Measurements from ENCODE around the gene ASB4.

ASB4 gene

DNA sequence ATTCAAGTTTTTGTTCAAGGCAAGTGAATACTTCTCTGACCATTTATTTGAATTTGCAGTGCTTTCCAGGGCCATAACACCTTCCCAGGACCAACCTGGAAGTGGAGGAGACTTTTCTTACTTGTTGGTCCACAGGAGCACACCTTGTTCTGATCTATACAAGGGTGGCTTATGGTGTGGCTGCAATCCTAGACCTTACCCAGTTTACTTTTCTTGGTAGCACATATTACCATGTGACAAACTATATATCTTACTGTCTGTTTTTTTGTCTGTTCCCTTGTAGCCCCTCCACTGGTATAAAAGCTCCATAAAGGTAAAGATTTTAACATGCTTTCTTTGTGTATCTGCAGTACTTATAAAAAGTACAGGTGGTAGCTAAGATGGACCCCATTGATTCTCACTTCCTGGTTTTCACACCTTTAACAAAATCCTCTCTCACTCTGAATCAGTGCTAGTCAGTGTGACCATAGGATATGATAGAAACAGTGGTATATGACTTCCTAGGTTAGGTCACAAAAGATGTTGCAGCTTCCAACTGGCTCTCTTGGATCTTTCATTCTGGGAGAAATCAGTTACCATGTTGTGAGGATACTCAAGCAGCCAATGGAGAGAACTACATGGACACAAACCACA, 5.6 kb upstream of the ASB4 start:
- FAIRE-seq (no peak), DNase-seq (ENCODE audit: insufficient read length, low spot score) (no peak)
- TF ChIP-seq, protein P1, sequence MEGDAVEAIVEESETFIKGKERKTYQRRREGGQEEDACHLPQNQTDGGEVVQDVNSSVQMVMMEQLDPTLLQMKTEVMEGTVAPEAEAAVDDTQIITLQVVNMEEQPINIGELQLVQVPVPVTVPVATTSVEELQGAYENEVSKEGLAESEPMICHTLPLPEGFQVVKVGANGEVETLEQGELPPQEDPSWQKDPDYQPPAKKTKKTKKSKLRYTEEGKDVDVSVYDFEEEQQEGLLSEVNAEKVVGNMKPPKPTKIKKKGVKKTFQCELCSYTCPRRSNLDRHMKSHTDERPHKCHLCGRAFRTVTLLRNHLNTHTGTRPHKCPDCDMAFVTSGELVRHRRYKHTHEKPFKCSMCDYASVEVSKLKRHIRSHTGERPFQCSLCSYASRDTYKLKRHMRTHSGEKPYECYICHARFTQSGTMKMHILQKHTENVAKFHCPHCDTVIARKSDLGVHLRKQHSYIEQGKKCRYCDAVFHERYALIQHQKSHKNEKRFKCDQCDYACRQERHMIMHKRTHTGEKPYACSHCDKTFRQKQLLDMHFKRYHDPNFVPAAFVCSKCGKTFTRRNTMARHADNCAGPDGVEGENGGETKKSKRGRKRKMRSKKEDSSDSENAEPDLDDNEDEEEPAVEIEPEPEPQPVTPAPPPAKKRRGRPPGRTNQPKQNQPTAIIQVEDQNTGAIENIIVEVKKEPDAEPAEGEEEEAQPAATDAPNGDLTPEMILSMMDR (IDR thresholded peaks at IDR 0.05; ENCODE audit: insufficient read depth, missing control alignments), result no peak

DNA sequence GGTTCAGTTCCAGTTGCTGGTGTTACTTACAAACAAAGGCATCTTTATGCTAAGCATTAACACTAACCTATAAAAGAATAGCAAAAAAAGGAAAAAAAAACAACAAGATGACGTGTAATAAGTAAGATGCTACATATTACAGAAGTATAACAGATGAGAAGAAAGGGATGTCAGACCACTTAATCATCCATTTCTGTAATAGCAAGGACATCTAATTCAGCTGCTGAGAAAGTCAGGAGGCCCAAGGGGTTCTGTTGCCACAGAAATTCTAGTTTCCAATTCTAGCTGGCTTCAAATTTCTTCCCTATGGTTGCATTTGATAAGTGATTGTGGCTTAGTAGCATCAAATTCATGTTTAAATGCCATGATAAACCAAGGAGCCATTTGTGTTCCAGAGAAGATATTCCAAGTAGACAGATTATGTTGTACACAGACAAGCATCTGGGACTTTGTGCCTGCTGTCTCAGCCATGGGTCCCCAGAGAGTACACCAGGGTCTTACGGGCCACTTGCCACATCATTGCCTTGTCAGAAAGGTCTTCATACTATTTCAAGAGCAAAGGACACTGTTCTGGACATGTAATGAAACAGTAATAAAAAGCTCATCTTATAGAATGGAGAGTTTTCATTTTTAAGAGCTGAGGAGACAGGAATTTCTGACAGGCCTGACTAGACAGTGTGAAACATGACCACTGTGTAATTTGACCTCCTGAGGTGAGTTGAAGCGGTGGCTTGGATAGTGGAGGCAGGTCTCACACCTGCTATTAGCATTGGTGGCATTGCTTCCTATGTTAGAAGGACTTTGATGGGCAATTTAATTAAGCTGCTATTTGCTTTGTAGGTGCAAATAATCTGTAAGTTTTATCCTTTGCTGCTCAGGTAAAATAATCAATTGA, 4.2 kb upstream of the ASB4 start:
- TF ChIP-seq, protein P1 (IDR thresholded peaks at IDR 0.05; ENCODE audit: insufficient read depth, missing control alignments), result no peak
- FAIRE-seq (peak; percentile 66), DNase-seq (ENCODE audit: insufficient read length, low spot score) (no peak)

DNA sequence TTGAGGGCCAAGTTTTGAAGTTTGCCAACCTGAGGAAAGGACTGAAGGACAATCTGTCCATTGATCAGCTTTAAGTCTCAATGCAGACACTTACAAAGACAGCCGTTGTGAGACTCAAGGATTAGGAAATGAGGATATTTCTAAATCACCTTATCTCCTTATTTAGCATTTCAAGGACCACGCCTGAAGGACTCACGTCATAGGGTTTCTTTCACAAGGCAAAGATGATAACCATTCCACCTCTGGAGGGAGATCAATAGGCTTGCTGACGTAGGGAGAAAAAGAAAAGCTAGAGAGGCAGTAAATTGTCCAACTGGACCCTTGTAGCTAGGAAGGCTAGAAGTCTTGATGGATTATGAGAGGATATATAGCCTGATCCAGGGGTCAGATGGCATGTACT, 3.3 kb upstream of the ASB4 start:
- FAIRE-seq (peak; percentile 93), DNase-seq (ENCODE audit: insufficient read length, low spot score) (no peak)
- TF ChIP-seq, protein P1 (IDR thresholded peaks at IDR 0.05; ENCODE audit: insufficient read depth, missing control alignments), result no peak

DNA sequence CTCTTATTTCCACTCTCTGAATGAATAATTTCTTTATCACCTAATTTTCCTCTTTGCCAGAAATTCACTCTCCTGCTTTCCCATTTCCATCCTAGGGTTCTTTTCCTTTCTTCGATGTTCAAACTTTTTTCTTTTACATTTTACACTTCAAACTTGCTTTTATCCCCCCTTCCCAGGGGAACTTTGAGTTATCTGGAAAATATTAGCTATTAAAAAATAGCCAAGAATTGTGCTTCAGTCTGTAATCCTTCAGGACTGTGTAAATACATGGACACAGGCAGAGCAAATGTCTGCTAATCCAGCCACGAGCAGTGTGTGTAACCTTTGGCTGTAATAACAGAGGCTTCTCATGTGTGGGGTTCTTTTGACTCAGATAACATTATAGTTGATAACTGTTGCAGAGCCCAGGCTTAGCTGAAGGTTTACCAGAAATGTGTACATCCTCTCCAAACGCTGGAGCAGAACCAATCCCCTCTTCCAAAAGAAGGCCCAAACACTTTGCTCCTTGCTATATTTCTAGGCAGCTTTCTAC, 4.6 kb downstream of the ASB4 start:
- DNase-seq (ENCODE audit: insufficient read length, low spot score), result no peak
- TF ChIP-seq, protein P1 (IDR thresholded peaks at IDR 0.05; ENCODE audit: insufficient read depth, missing control alignments), result no peak
- FAIRE-seq, result no peak

DNA sequence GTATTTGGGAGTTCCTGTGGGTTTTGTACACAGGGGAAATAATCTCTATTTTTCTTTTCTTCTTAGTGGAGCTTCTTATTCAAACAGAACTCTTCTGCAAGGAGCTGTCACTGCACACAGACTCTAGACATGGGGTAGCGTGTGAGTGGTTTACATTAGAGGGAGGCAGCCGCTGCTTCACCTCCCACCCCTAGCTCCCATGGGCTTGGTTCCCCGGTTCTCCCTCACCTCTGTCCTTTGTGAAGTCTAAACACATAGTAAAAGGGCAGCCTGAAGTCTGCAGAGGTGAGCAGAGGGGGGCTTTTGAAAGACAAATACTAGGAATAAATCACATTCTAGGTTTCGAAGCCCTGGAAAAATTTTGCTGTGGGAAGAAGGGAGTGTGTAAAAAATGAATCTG, 5.5 kb downstream of the ASB4 start:
- FAIRE-seq (no peak), DNase-seq (ENCODE audit: insufficient read length, low spot score) (no peak)
- TF ChIP-seq, protein P1 (IDR thresholded peaks at IDR 0.05; ENCODE audit: insufficient read depth, missing control alignments), result no peak

DNA sequence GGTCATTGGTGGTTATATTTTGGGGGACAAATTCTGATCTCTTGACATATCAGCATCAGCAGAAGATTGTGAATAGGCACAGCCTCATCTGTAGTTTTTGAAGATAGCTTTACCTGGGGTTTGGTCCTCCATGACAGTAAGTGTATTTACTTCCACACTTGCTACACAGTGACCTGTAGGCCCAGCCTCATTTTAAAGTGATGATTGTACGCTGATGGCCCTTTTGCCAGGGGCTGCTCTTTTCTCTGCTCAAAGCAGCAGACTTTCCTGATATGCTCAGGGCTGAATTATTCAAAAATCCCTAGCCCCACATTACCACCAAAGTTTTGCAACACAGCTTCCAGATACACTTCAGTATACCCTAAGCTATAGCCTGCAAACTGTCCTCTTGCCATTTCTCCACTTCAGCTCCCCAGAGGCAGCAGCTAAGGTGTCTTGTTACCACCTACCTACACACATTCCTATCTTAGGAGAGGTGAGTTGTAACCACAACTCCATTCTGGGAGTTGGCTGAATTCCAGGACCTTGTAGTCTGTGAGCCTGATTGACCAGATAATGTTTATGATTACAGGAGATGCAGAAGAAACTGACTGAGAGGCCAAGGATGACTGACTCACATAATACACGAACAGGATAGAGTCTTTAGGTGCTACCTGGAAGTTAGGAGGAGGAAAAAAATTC, 6.0 kb downstream of the ASB4 start:
- TF ChIP-seq, protein P1 (IDR thresholded peaks at IDR 0.05; ENCODE audit: insufficient read depth, missing control alignments), result no peak
- FAIRE-seq, result no peak
- DNase-seq (ENCODE audit: insufficient read length, low spot score), result no peak

Measured in D721Med (cell line).